Measurements from ENCODE around the gene SRC.
"Not testable (repeated sequence)": the region's sequence is repeated elsewhere in the genome, so short reads cannot be mapped to it uniquely, and the experiment has no call there.

Gene SRC

DNA sequence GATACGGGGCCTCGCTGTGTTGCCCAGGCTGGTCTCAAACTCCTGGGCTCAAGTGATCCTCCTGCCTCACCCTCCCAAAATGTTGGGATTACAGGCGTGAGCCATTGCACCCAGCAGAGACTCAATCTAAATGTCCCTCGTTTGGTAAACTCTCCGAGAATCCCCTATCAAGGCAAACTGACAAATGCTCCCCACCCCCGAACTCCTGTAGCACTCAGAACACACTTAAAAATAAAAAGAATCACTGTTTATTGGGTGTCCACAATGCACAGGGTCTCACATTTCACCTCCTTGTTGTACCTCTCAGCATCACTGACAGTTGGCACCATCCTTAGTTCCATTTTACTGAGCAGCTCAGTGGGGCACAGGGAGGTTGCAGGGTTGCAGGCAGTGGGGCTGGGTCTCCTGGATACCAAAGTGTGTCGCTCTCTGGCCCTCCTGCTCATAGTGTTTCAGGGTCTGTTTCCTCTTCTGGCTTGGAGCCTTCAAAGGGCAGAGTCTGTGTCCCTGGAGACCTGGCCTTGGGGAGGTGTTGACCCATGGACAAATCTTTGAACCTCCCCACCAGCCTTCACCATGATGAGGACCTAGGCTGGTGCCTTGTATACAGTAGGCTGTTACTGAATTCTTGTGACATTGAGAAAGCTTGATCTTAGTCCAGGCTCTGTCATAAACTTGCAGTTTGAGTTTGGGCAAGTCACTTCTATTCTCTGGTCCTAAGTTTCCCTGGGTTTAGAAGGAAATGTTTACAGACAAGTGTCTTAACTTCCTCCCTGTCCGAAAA, 8.5 kb upstream of the SRC start:
- DNase-seq: no peak

DNA sequence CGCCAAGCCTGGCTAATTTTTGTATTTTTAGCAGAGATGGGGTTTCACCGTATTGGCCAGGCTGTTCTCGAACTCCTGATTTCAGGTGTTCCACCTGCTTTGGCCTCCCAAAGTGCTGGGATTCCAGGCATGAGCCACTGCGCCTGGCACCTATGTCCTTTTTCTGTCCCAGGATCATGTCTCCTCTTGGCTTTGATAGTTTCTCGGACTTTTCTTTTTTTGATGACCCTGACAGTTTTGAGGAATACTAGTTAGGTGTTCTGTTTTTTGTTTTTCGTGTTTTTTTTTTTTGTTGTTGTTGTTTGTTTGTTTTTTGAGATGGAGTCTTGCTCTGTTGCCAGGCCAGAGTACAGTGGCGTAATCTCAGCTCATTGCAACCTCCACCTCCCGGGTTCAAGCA, 7.6 kb upstream of the SRC start:
- not testable (repeated sequence) for DNase-seq

DNA sequence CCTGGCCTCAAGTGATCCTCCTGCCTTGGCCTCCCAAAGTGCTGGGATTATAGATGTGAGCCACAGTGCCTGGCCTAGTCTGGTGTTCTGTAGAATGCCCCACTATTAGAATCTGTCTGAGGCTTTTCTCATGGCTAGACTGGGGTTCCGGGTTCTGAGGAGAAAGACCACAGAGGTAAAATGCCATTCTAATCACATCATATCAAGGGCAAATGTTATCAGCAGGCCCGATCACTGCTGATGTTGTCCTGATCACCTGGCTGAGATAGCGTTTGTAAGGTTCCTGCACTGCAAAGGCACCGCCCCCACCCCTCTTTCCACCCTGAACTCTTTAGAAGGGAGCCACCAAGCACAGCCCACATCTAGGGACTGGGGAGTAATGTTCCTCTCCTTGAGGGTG, 6.7 kb upstream of the SRC start:
- no peak for DNase-seq

DNA sequence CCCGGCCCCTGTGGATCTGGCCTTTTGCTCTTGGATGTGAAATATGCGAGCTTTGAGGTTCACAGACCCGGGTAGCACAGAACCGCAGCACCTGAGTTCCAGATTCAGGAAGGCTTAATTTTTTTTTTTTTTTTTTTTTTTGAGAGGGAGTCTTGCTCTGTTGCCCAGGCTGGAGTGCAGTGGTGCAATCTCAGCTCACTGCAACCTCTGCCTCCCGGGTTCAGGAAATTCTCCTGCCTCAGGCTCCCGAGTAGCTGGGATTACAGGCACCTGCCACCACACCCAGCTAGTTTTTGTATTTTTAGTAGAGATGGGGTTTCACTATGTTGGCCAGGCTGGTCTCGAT, 6.2 kb upstream of the SRC start:
- not testable (repeated sequence) for DNase-seq

DNA sequence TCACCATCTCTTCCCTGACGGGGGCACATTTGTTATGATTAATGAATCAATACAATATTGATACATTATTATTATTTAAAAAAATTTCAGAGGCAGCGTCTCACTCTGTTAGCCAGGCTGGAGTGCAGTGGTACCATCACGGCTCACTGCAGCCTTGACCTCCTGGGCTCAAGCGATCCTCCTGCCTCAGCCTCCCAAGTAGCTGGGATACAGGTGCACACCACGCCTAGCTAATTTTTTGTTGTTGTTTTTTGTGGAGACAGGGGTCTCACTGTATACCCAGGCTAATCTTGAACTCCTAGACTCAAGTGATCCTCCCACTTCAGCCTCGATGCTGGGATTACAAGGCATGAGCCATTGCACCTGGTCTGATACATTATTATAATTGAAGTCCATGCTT, 4.9 kb upstream of the SRC start:
- DNase-seq: no peak

DNA sequence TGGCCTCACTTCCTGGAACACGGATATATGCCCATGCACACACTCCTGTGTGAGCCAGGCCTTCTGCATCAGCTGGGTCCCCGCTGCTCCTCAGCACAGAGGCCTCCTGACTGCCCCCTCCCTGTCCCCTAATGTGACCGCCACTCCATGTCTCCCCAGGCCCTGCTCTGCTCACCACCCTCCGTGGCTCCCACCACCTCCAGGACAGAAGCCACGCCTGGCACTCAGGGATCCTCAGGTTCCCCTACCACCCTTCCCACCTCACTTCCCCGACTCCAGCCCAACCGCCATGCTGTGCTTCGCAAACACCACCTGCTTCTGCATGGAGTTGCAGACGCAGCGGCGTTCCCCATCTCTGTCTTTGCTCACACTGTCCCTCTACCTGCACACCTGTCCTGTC, 4.3 kb upstream of the SRC start:
- DNase-seq: no peak

DNA sequence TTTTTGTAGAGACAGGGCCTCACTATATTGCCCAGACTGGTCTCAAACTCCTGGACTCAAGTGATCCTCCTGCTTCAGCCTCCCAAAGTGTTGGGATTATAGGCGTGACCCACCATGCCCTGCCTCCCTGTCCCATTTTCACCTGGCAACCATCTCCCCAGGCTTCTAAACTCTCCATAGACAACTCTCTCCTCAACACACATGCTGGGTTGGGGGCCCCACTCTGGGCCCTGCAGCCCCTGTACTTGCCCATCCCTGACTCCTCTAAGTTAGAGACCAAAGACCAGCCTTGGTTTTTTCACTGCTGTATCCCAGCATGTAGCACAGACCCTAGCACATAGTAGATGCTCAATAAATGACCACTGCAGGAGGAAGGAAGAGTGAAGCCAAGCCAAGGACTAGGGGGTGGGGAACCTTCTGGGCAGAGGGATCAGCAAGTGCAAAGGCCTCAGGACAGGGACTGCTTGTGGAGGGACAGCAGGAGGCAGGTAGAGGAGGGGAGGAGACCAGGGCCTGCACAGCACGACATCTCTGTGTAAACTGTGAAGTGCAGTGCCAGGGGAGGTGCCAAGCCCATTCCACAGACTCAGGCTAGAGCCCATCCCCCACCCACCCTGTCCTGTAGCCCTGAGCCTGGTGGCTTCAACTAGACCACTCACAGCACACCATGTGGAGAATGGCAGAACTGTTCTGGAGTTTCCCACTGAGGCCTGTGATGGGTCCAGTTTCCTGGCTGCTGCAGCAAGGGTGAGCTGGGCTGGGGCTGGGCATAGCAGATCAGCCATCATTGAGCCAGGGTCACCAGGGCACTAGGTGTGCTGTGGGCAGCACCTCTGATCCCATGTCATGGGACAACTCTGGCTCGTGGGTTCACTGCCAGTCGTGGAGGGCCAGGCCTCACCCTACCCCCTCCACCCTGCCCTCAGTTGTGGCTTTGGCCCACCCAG, 3.4 kb upstream of the SRC start:
- DNase-seq: no peak

DNA sequence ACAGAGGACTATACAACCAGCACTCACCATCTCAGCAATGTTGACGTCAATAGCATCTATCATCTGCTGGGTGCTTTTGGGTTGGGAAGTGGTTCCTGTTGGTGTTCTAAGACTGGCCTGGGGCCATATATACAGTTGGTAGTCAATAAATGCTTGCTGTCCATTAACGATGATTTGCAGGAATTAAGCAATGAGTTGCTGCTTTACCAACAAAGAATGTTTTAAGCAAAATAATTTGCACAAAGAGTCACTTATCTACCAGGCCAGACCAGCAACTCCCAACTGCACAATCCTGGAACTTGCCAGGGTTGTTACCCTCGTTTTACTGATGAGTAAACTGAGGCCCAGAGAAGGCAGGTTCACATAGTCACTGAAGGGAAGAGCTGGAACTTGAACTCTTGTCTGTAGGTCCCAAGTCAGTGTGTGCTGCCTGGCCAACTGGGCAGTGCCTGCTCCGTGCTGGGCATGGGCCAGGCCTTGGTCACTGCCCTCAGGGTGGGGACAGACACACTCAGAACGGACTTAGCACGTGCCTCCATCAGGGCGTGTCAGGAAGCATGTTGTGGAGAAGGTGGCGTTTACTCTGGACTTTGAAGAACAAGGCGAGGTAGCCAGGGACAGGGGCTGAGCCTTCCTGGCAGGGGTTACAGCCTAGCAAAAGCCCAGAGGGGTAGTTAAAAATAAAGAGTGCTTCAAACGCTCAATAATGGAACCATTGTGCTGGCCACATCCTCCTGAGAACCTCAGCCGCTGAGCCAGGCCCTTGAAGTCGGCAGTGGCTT, 2.5 kb upstream of the SRC start:
- no peak for DNase-seq

DNA sequence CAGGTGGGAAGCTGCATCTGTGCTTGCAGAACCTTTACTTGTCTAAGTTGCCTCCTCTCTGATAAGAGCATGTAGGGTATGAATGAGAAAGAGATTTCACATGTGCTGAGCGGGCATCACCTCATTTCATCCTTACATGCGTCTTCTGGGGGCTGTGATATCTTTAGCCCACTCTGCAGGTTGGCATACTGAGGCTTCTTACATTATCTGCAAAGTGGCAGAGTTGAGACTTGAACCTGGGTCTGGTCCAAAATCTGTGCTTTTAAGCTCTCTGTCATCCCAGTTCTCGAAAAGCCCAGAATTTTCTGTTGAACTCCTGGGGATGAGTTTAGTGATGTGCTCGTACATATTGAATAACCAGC, 2.0 kb upstream of the SRC start:
- DNase-seq: no peak

DNA sequence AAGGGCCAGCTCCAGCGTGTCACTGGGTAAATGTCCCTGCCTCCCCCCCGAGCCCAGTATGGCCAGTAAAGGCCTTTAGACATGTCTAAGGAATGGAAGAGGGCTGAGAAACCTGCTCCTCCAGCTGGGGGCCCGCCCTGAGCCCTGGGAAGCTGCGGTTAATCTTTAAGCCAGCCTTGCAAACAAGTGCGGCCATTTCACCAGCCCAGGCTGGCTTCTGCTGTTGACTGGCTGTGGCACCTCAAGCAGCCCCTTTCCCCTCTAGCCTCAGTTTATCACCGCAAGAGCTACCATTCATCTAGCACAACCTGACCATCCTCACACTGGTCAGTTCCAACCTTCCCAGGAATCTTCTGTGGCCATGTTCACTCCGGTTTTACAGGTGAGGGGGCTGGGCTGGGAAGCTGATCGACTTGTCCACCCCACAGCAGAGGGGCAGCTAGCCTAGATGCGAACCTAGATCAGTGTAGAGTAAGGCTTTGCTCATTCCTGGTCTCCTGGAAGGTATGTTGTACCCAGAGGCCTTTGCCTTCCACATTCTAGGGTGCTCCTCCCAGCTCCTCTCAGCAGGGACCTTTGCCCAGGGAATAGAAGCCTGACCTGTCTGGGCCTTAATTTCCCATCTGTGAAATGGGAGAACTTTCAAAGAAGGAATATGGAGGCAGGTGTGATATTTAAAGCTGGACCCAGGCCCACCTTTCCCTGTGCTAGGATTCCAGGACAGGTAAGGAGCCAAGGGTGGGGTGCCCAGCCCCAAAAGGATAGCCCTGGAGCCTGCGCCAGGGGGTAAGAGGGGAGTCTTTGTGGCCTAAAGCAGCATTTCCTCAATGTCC, 1.2 kb upstream of the SRC start:
- DNase-seq: no peak

DNA sequence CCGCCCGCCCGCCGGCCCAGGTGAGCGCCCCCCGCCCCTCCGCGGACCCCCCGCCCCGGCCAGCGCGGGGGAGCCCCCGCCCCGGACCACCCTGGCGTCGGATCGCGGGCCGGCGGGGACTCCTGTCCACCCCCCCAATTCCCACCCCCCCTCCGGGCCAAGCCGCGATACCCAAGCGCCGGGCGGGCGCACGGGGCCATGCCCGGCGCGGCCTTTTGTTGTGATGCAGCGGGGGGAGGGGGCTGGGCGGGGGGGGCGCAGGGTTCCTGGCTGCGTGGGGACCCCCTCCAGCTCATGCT, 245 bp downstream of the SRC start:
- no peak for DNase-seq

DNA sequence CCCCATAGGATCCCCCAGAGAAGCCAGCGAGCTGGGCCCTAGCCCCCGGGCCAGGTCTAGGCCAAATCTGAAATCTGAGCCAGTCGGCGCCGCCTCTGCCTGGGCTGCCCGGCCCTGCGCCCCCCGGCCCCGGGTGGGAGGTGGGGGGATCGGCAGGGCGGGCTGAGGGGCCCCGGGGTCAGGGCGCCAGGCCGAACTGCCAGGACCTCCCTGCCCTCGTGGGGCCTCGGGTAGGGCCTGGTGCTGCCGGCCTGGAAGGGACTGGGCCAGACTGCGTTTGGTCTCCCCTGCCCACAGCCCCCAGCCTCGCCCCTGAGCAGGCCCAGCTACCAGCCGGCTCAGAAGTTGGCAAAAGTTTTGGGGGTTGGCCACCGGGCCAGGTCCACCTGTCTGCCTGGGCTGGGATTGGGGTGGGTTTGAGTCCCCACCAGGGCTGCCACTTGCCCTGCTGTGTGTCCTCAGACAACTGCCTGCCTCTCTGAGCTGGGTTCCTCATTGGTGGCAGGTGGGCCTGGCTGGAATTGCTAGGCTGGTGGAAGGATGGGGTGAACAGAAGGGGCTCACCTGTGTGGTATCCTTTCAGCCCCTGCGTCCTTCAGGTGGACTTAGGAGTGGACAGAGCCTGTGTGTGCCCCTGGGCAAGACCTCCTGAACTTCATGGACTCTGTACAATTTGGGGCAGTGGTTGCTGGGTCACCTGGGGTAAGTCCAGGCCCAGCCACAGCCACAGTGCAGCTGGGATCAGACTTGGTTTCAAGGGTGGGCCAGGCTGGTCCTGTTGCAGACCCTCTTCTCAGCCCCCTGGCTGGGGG, 801 bp downstream of the SRC start:
- DNase-seq: no peak

DNA sequence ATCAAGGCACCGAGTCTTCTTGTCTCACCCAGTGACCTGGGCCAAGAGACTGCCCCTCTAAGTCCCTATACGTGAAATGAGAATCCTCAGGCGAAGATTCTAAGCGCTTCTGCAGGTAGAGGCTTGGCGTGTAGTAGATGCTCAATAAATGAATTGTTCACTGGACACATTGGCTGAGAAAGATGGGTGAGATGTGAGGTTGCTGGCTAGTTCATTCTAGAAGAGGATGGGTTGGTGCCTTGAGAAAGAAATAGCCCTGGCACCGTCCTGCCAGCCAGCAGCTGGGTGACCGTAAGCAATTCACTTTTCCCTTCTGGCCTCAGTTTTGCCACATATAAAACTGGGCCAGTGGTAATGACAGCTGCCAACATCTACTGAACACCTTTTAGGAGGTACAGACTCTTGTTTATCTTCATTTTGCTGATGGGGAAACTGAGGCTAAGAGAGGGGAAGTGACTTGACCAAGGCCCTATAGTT, 1.4 kb downstream of the SRC start:
- no peak for DNase-seq

DNA sequence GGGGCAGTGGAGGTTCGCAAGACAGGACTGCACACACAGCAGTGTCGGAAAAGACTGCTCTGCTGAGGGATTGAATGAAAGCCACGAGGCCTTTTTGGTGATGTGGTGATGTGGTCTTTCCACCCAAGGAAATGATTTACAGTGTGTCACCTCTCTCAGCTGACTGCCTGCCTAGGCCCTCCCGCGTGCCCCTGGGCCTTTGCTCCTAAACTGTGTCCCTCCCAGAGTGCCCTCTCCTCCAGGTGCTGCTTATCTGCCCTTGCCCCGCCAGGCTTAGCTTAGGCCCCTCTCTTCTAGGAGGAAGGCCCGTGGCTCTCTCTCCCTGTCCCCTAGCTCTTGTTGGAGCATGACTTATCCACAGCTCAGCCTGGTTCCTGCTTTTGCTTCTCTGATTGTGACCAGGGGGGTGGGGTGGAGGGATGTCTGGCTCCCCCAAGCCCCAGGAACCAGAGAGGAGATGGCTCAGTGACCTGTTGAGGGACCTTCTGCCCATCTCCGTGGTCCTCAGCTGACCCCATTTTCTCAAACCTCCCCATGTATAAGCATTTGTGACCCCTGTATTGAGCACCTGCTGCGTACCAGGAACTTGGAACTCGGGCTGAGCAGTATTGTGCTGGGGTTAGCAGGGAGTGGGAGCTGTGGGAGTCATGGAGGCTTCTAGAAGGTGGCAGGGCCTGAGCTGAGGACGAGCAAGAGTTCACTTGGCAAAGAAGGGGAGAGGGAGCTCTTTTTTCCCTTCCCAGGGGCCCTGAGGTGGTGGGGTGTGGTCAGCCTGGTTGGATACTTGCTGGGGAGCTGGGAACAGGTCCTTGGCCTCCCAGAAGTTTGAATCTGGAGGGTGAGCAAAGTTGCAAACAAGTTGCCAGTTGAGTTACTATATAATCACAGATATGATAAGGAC, 2.2 kb downstream of the SRC start:
- no peak for DNase-seq

DNA sequence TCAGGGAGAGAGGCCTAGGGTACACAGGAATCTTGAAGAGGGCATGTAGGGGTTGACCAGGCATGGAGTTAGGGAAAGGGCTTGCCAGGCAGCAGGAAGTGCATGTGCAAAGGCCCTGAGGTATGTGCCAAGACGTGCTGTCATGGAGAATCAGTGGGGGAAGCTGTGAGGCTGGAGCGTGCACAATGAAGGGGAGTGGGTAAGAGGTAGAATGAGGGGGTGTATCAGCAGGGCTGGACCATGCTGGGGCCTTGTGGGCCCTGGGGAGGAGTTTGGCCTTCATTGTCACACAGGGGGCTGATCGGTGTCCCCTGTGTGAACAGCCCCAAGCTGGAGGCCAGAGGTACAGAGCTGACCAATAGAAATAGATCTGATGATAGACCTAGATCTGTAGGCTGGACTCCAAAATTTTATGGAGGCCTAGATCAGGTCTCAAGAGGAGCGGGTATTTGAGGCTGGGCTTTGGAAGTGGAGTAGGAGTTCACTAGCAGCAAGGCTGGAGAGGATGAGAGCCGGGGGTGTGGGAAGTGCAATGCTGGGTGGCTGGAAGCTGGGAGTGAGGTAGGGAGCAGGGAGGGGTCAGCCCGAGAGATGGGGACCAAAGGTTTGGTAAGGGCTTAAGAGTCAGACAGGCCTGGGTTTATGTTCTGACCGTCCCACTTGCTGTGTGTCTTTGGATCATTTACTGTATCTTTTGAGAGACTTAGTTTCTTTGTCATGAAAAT, 3.0 kb downstream of the SRC start:
- no peak for DNase-seq

DNA sequence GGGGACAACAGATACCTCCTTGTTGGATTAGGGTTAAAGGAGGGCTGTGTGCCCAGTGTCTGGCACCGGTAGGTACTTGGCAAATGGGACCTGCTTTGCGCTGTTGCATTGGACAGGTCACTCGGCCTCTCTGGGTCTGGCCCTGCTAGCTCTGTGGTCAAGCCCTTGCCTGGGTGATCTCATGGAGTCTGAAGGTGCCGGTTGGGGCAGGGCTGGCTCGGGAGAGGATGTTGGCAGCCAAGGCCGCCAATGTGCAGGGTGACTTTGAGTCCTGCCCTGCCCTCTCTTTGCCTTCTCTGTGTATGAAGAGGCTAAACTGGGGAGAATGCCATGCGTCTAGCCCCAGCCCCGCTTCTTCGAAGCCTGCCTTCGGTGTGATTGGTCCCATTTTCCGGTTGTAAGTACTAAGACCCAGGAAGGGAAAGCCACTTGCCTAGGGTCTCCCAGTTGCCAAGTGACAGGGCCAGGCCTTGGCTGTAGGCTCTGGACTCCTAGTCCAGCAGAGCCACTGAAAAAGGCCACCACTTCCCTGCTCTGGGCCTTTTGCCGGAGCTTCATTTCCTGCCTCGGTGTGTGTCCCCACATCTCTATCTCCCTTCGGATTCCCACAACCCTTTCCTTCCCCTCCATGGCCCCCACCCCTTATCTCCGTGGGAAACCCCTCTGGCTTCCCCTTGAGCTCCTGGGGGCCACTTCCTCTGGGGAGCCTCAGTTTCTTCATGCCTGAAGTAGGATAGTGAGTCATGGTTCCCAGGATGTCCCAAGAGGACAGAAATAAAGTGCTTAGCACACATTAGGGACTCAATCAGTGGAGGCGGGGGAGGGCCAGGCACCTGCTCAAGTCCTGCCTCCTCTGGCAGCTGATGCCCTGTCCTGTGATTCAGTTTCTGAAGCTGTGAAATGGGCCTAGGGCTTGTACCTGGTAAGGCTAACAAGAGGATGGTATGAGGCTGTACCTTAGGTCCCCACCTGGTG, 3.9 kb downstream of the SRC start:
- peak in 1 of 2 donors; percentile 35 for DNase-seq

DNA sequence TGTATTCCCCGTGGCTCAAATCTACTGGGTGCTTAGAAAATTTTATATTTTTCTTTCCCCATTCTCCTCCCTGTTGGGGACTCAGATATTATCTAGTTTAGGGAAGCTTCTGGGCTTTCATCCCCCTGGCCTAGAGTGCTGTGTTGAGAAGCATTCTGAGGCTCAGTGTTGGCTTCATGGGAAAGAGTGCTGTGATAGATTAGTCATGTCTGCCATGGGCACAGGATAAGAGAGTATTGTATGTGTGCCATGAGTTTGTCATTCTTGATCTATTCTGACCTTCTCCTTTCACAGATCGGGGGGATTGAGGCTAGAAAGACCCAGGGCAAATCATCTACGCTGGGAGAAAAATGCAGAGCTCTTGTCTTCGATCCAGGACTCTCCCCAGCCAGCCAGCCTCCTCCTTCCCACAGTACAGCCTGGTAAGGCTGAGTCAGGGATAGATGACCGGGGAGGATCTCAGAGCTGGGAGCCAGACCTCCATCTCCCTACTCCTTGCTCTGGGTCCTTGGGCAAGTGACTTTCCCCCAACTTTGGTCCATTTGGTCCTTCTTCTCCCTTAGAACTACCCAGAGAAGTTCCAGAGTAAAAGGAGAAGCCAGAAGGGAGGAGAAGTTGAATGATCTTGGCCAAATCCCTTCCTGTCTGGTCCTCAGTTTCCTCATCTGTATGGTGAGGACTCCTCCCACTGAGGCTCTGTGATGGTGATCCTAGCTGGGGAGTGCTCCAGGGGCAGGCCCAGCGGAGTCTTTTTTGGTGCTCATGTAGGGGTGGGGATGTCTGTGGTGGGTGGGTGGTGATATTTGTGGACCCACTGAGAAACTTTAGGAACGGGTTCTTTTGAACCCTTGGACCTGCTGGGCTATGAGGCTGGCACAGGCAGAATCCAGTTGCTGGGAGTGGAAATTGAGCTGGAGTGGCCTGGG, 5.0 kb downstream of the SRC start:
- DNase-seq: no peak
